Breast epithelium (tissue), 3 donors: ENCODE data around the gene EML6.

Experiments used
- CTCF ChIP-seq, 3 donors: fragments of 450-650 bp; IDR thresholded peaks; one replicate each; pipeline ENCODE4 v1.5.1; 2016 to 2017; ENCODE audit warnings: antibody characterized with exemption in 3 of 3, mild to moderate bottlenecking in 3 of 3, moderate library complexity in 3 of 3
- POLR2A ChIP-seq: fragments of 450-650 bp; IDR thresholded peaks from one replicate; pipeline ENCODE4 v1.6.1; 2016; ENCODE audit warnings: antibody characterized with exemption, mild to moderate bottlenecking, moderate library complexity
- POLR2AphosphoS5 ChIP-seq, 3 donors: sonication (generic); formaldehyde crosslinking; IDR thresholded peaks; one replicate each; pipeline ENCODE4 v1.6.1; 2017; ENCODE audit warnings: antibody characterized with exemption in 3 of 3

- TF ChIP-seq CTCF (IDR thresholded peaks at IDR 0.05) (no peak), POLR2AphosphoS5 (IDR thresholded peaks at IDR 0.05) (no peak), POLR2A (no peak)
These were observed 66.4 kb downstream of the EML6 start for GRCh38 chr2:54789878-54790277.
